ENCODE data around the gene IL20RA.

Gene IL20RA

DNA sequence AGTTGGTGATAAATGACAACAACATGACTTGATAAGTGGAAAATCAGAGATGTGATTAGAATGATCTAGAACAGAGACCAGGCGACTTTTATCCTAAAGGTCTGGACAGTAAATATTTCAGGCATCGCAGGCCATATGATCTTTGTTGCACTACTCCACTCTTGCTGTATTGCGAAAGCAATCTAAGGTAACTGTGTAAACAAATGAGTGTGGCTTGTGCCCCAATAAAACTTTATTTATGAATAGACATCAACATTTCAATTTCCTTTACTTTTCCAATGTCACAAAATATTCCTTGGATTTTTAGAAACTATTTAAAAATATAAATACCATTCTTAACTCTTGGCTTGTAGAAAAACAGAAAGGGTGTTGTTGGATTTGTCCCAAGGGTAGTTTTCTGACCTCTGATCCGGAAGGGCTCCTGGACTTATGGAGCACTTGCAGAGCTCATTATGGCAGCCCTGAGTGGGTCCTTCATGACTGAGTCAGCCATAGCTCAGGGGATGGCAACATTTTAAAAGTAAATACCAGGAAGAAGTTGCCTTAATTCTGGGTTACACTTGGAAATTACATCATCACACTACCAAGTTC is 34.5 kb downstream of the IL20RA start:
- H3K4me3 ChIP-seq (replicated peaks; ENCODE audit: low read depth, low read length): no peak overlapping the region
- no peak for DNase-seq (ENCODE audit: extremely low read depth, low read depth)
- no peak for TF ChIP-seq CTCF (IDR thresholded peaks at IDR 0.05; ENCODE audit: low read depth, low read length, missing control alignments)

DNA sequence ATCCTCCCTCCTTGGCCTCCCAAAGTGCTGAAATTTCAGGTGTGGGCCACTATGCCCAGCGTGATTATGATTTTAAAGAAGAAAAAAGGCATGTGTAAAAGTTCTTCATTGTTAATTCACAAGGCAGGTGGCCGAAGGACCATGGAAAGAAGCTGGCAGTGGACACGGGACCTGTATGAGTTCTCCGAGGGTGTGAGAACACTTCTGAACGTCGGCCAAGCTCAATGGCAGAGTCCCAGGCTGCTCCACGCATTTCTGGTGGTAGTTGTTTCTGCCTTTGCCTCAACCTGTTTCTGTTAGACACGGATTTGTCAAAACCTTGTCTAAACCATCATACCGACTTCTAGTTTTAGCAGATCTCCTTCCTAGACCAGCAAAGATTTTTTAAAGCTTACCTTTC is 36.6 kb downstream of the IL20RA start:
- DNase-seq (ENCODE audit: extremely low read depth, low read depth): no peak
- no peak for TF ChIP-seq CTCF (IDR thresholded peaks at IDR 0.05; ENCODE audit: low read depth, low read length, missing control alignments)

GRCh38 chr6:137006056-137006455 is 38.7 kb downstream of the IL20RA start:
- DNase-seq (ENCODE audit: extremely low read depth, low read depth): no peak
- TF ChIP-seq CTCF (IDR thresholded peaks at IDR 0.05; ENCODE audit: low read depth, low read length, missing control alignments): no peak
- no peak overlapping the region for H3K4me3 ChIP-seq (replicated peaks; ENCODE audit: low read depth, low read length)

More for the DNA sequence above, 36.6 kb downstream of the IL20RA start:
- H3K4me3 ChIP-seq (replicated peaks; ENCODE audit: low read depth, low read length): no peak overlapping the region

GRCh38 chr6:137005073-137005472 is 39.7 kb downstream of the IL20RA start:
- DNase-seq (ENCODE audit: extremely low read depth, low read depth): no peak
- TF ChIP-seq CTCF (IDR thresholded peaks at IDR 0.05; ENCODE audit: low read depth, low read length, missing control alignments): no peak

DNA sequence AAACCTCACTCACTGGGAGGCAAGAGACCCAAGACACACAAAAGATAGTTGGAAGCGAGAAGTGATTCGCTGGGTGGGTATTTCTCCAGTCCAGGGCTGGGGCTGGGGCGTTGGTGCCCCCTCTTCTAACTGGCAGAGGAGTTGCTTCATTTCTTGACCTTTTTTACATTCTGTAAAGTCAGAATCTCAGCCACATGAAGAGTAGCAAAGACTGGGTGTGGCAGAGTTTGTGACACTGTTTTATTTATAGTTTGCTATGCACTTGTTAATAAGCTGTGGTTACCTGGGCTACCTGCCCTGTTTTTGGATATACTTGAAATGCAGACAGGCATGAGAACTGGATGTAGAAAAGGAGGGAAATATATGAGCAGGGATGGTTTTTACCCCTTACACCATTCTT is 42.3 kb downstream of the IL20RA start:
- no peak for TF ChIP-seq CTCF (IDR thresholded peaks at IDR 0.05; ENCODE audit: low read depth, low read length, missing control alignments)
- no peak overlapping the region for H3K4me3 ChIP-seq (replicated peaks; ENCODE audit: low read depth, low read length)
- no peak for DNase-seq (ENCODE audit: extremely low read depth, low read depth)

More at GRCh38 chr6:137005073-137005472, 39.7 kb downstream of the IL20RA start:
- no peak overlapping the region for H3K4me3 ChIP-seq (replicated peaks; ENCODE audit: low read depth, low read length)

GRCh38 chr6:137001977-137002302 is 42.8 kb downstream of the IL20RA start:
- TF ChIP-seq CTCF (IDR thresholded peaks at IDR 0.05; ENCODE audit: low read depth, low read length, missing control alignments): no peak
- no peak for DNase-seq (ENCODE audit: extremely low read depth, low read depth)
- no peak overlapping the region for H3K4me3 ChIP-seq (replicated peaks; ENCODE audit: low read depth, low read length)
